LNCaP clone FGC (cell line): ENCODE results near the gene TTC7B.

ENCODE experiments used
- DNase-seq: peaks from one replicate; pipeline ENCODE4 v3.0.0-alpha.2; 2011; ENCODE audit warnings: low read depth
- H3K4me3 ChIP-seq: 2 replicates; pipeline ENCODE4 v1.5.1; 2011; ENCODE audit warnings: mild to moderate bottlenecking, low read depth, low read length, control low read depth
- TF ChIP-seq, protein P1 (sequence below): IDR thresholded peaks from 2 replicates; pipeline ENCODE4 v1.5.1; 2012; ENCODE audit warnings: mild to moderate bottlenecking; ENCODE audit not compliant: control insufficient read depth, insufficient read depth; ENCODE audit errors: extremely low read depth

Gene TTC7B

DNA sequence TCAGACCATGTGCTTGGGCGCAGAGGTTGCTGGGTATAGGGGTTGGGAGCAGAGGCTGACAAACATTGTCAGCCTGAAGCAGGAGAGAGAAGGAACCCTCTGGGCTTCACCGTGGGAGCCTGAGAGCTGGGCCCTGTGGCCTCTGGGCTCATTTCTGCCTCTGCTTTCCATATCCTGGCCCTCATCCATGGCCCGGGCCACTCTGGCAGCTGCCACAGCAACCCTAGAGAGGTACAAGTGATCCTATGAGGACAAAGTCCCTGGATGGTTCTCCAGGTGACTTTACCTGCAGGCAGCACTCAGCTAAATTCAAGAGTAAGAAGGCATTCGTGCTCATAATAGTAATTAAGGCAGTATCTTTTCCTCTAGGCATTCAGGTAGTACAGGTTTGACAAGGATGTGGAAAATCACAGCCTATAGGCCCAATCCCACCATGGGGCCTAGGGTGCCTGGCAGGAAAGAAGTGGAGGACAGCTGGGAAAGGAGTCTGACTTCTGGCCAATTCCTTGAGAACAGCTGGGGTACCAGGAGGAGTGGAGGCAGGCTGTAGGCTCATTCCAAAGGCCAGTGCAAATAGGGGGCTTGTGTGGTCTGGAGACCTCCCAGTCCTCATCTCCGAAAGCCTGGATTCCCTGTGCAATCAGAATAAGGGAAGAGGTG, 3.6 kb upstream of the TTC7B start:
- no peak overlapping the region for H3K4me3 ChIP-seq
- TF ChIP-seq, protein P1, sequence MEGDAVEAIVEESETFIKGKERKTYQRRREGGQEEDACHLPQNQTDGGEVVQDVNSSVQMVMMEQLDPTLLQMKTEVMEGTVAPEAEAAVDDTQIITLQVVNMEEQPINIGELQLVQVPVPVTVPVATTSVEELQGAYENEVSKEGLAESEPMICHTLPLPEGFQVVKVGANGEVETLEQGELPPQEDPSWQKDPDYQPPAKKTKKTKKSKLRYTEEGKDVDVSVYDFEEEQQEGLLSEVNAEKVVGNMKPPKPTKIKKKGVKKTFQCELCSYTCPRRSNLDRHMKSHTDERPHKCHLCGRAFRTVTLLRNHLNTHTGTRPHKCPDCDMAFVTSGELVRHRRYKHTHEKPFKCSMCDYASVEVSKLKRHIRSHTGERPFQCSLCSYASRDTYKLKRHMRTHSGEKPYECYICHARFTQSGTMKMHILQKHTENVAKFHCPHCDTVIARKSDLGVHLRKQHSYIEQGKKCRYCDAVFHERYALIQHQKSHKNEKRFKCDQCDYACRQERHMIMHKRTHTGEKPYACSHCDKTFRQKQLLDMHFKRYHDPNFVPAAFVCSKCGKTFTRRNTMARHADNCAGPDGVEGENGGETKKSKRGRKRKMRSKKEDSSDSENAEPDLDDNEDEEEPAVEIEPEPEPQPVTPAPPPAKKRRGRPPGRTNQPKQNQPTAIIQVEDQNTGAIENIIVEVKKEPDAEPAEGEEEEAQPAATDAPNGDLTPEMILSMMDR, result no peak
- DNase-seq, result peak; percentile 58

DNA sequence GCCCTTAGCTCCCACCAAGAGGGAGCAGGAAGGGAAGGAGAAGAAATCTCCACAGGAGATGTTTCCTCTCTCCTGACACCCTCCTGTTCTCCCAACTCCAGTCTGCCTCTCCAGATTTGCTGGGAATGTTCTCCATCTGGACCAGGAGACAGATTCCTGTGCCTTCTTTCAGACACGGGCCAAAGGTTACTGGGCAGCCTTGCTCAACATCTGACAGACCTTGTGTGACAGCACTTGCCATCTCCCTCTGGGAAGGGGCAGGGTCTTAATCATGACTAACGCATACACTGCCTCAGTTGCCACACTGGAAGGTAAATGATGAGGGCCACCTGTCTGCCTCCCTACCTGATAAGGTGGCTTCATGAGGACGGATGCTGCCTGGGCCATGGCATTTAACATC, 2.5 kb upstream of the TTC7B start:
- no peak overlapping the region for H3K4me3 ChIP-seq

DNA sequence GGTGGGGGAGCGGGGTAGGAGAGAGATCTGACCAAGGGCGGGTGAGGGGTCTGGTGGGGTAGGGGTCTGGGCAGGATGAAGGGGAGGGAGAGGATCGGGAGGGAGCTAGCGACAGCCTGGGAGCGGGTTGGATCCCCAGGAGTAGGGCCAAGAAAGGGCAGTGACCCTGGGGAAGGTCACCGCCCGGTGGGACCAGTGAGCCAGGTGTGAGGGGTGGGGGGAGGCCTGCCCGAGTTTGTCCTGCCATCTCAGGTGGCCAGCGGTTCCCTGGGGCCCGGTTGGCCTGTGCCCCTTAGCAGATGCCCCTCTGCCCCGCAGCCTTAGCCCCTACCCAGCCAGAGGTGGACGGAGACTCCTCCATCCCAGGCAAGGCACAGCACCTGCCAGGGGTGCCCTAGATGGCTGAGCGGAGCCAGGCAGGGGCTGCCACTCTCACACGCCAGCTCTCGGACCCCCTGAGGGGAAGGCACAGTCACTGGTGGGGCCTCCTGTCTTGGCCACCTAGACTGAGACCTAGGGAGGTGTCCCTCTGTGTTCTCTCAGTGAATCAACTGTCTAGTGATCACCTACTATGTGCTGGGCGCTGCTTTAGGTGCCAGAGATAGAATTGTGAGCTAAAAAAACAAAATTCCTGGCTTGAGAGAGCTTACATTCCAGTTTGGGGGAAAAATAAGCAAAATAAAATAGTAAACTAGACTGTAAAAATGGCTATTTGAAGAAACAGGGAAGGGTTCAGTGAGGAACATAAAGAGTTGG, 629 bp upstream of the TTC7B start:
- TF ChIP-seq, protein P1, result no peak
- DNase-seq, result no peak
- no peak overlapping the region for H3K4me3 ChIP-seq

More for the DNA sequence above, 2.5 kb upstream of the TTC7B start:
- TF ChIP-seq, protein P1, result no peak
- DNase-seq, result no peak

DNA sequence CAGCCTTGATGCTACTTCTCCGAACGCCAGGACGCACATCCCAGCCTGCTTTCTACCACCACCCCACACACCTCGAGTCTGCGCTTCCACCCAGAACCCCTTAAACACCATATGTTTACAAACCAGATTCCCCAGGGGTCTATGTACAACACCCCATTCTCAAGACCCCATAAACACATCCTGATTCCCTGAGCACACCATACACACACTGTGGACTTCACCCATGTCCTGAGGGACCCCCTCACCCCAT, 733 bp downstream of the TTC7B start:
- TF ChIP-seq, protein P1, result no peak
- DNase-seq, result no peak
- H3K4me3 ChIP-seq, result peak overlapping the region; percentile 93

DNA sequence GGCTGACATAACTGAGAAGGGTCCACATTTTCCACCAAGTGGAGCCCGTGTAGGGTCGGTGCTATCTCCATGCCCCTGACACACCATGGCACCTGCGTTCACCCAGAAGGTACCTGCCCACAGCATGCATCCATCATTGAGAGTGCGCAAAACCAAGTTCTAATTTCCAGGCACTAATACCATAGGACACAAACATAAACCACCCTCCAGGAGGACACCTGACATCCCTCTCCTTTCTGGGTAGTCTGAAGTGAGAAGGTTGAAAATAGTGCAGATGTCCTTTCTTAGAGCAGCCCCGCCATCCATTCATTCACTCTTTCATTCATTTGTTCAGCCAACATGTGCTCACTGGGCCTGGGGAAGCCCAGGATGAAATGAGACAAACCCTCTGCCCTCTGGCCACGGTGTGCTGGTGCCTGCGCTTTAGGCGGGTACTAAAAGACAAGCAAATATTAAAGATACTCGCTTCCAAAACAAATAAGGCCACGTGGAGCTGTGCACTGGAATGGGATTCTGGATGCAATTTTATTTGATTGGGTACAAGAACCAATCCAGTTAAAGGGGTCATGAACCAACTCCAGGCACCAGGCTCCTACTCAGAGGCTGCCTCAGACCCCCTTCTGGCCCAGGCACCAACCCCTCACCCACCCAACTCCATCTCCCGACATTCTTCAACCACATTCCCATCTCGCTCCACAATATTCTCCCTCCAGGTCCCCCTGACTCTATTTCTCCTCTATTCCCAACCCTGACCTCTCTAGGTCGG, 1.2 kb downstream of the TTC7B start:
- peak; percentile 64 for DNase-seq
- H3K4me3 ChIP-seq, result peak overlapping the region; percentile 93
- TF ChIP-seq, protein P1, result no peak

DNA sequence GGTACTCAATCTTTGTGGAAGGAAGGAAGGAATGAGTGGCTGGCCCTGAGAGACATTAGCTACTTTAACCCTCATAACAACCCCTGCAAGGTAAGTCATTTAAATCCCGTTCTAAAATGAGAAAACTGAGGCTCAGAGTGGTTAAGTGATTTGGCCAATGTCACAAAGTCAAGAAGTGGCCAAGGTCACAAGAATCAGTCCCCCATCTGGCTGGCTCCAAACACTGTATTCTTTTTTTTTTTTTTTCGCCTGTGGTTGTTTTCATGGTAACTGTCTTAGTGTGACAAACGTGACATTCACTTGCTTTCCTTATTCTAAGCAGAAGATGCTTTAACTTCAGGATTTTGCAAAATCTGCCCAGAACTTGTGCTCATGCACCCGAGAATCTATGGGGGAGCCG, 2.8 kb downstream of the TTC7B start:
- DNase-seq, result no peak
- H3K4me3 ChIP-seq, result no peak overlapping the region
- TF ChIP-seq, protein P1, result no peak
